ENCODE data around the gene HMGCR. TPM values are rescaled to one million over a fixed set of nuclear protein-coding genes. Genes with fewer than 3 reads are reported as not detected.

Gene HMGCR
- total and polyA plus RNA-seq, 3 donors from 2014 or later = 33.6 to 49.8 (median 44.8) TPM

- WGBS, 2 donors = 0 to 1% methylated on average over 13 to 50 of the region's 50 CpGs
- no peaks in the 10 kb centered on the region for H3K27me3 ChIP-seq
These were observed 474 bp downstream of the HMGCR start for GRCh38 chr5:75337366-75338021.

GRCh38 chr5:75338408-75338807 lies 1.4 kb downstream of the HMGCR start:
- H3K4me3 ChIP-seq = peak overlapping the region in 1 of 2 donors; percentile 91
- TF ChIP-seq POLR2A (IDR thresholded peaks at IDR 0.05) (no peak), CTCF (IDR thresholded peaks at IDR 0.05) (no peak)
- no peak for DNase-seq
- intact Hi-C loops (cut with DNase I; ENCODE audit: low total_unique reads) = no loop called here
- no peaks in the 10 kb centered on the region for H3K36me3 ChIP-seq (ENCODE audit: low read depth, missing control alignments)
- H3K4me1 ChIP-seq = peaks cover 11% of the 10 kb centered on the region
- H3K27ac ChIP-seq = peak overlapping the region in 1 of 2 donors; percentile 98
- WGBS, 2 donors = 30 to 37% methylated on average over 2 of the region's 2 CpGs
- no peaks in the 10 kb centered on the region for H3K9me3 ChIP-seq
- H3K27me3 ChIP-seq = no peaks in the 10 kb centered on the region

More at GRCh38 chr5:75337366-75338021, 474 bp downstream of the HMGCR start:
- no peak for TF ChIP-seq POLR2A (IDR thresholded peaks at IDR 0.05)
- no peak for TF ChIP-seq CTCF (IDR thresholded peaks at IDR 0.05)
- Histone ChIP-seq H3K9me3 (no peaks in the 10 kb centered on the region), H3K27ac (peak overlapping the region; percentile 88 to 98), H3K4me1 (peaks cover 11% of the 10 kb centered on the region), H3K36me3 (ENCODE audit: low read depth, missing control alignments) (no peaks in the 10 kb centered on the region), H3K4me3 (peak overlapping the region; percentile 91 to 97)
- intact Hi-C loops (cut with DNase I; ENCODE audit: low total_unique reads) = no loop called here
- peak; percentile 55 for DNase-seq

GRCh38 chr5:75340714-75341478 lies 3.9 kb downstream of the HMGCR start:
- no peak for DNase-seq
- Histone ChIP-seq H3K27ac (no peak overlapping the region), H3K36me3 (ENCODE audit: low read depth, missing control alignments) (no peaks in the 10 kb centered on the region), H3K27me3 (no peaks in the 10 kb centered on the region), H3K9me3 (no peaks in the 10 kb centered on the region), H3K4me1 (peaks cover 10% of the 10 kb centered on the region), H3K4me3 (no peak overlapping the region)
- TF ChIP-seq CTCF (IDR thresholded peaks at IDR 0.05) (no peak), POLR2A (IDR thresholded peaks at IDR 0.05) (no peak)
- intact Hi-C loops (cut with DNase I; ENCODE audit: low total_unique reads) = no loop called here
- 48 to 58% methylated on average over 3 of the region's 3 CpGs for WGBS, 2 donors

- Histone ChIP-seq H3K4me1 (peaks cover 8% of the 10 kb centered on the region), H3K27me3 (no peaks in the 10 kb centered on the region), H3K4me3 (no peak overlapping the region), H3K36me3 (ENCODE audit: low read depth, missing control alignments) (no peaks in the 10 kb centered on the region), H3K9me3 (no peaks in the 10 kb centered on the region), H3K27ac (no peak overlapping the region)
- 63 to 68% methylated on average over 1 of the region's 1 CpG for WGBS, 2 donors
- TF ChIP-seq POLR2A (IDR thresholded peaks at IDR 0.05) (no peak), CTCF (IDR thresholded peaks at IDR 0.05) (no peak)
- no peak for DNase-seq
- intact Hi-C loops (cut with DNase I; ENCODE audit: low total_unique reads) = no loop called here
These were observed 4.9 kb downstream of the HMGCR start for GRCh38 chr5:75341934-75342333.

Data from testis (tissue), 3 donors.